GM19463 (cell line): ENCODE results near the gene ENTPD5.
A peak's percentile ranks its signal among the peaks of the same experiment; 100 is the strongest.

ENCODE experiments used
- ATAC-seq: cut with Tn5 transposase; IDR thresholded peaks from one replicate; pipeline ENCODE4 v1.9.1; 2021; ENCODE audit warnings: mild to moderate bottlenecking, moderate library complexity; ENCODE audit not compliant: unreplicated experiment

Gene ENTPD5

GRCh38 chr14:74018586-74019407 is at the start of gene ENTPD5, which contains the start of gene BBOF1:
Gene ENTPD5 (minus strand): TSS chr14:74019288. CDS start chr14:73988102, 31,186 bp downstream.
Gene BBOF1 (plus strand): TSS chr14:74019349. CDS start chr14:74019479, 130 bp downstream.
- peak; percentile 89 for ATAC-seq

GRCh38 chr14:74065746-74066575 is 46.9 kb upstream of the ENTPD5 start:
- ATAC-seq = no peak

- ATAC-seq = no peak
Measured at GRCh38 chr14:74064883-74065282, 45.8 kb upstream of the ENTPD5 start.

- ATAC-seq = no peak
Measured at GRCh38 chr14:74064426-74064825, 45.3 kb upstream of the ENTPD5 start.

- ATAC-seq = no peak
Measured at GRCh38 chr14:74062809-74063150, 43.7 kb upstream of the ENTPD5 start.

- ATAC-seq = no peak
Measured at GRCh38 chr14:74049876-74050495, 30.9 kb upstream of the ENTPD5 start.

- ATAC-seq = no peak
Measured at GRCh38 chr14:74048281-74048680, 29.2 kb upstream of the ENTPD5 start.

GRCh38 chr14:74045522-74045921 is 26.4 kb upstream of the ENTPD5 start:
- no peak for ATAC-seq

GRCh38 chr14:74042296-74042695 is 23.2 kb upstream of the ENTPD5 start:
- no peak for ATAC-seq

GRCh38 chr14:74038020-74038859 is 19.2 kb upstream of the ENTPD5 start:
- ATAC-seq = no peak

- no peak for ATAC-seq
Measured at GRCh38 chr14:74035556-74035955, 16.5 kb upstream of the ENTPD5 start.

GRCh38 chr14:74034572-74034971 is 15.5 kb upstream of the ENTPD5 start:
- no peak for ATAC-seq

GRCh38 chr14:74029136-74029535 is 10.0 kb upstream of the ENTPD5 start:
- no peak for ATAC-seq

- ATAC-seq = no peak
Measured at GRCh38 chr14:74022346-74022745, 3.3 kb upstream of the ENTPD5 start.

- no peak for ATAC-seq
Measured at GRCh38 chr14:74019408-74020137, 485 bp upstream of the ENTPD5 start.

GRCh38 chr14:74018174-74018585 is 908 bp downstream of the ENTPD5 start:
- ATAC-seq = no peak

- no peak for ATAC-seq
Measured at GRCh38 chr14:74015963-74016362, 3.1 kb downstream of the ENTPD5 start.

GRCh38 chr14:74015176-74015575 is 3.9 kb downstream of the ENTPD5 start:
- ATAC-seq = no peak

GRCh38 chr14:74014299-74014698 is 4.8 kb downstream of the ENTPD5 start:
- ATAC-seq = no peak
